HepG2 (cell line): ENCODE results near the gene PEX14. TPM values are rescaled to one million over a fixed set of nuclear protein-coding genes. Genes with fewer than 3 reads are reported as not detected.

Experiments
- ATAC-seq: fragments of 200-7000 bp; cut with Tn5 transposase; 3 replicates; pipeline ENCODE4 v1.9.1; 2020; ENCODE audit warnings: mild to moderate bottlenecking, moderate library complexity
- BruUV-seq: library from RNA; stranded (reverse); fragments of 400-500 nt; replicated peaks from 2 replicates; lab custom pipeline; 2021; lab: Mats Ljungman, UMichigan
- CTCF ChIA-PET: fragments of 300-600 bp; formaldehyde crosslinking; extraction: SDS; loops from one replicate; lab custom pipeline; 2021; ENCODE audit warnings: low total read pairs, inconsistent platforms, low intra/inter-chr PET ratio; lab: Yijun Ruan, JAX
- POLR2A ChIA-PET: fragments of 350-600 bp; sonication (Branson Sonifier 250); formaldehyde crosslinking; loops from one replicate; lab custom pipeline; 2020; ENCODE audit warnings: antibody characterized with exemption, inconsistent platforms; lab: Yijun Ruan, JAX
- DNase-seq: peaks from one replicate; pipeline ENCODE4 v3.0.0-alpha.2; 2015; ENCODE audit warnings: low spot score
- FAIRE-seq: peaks from 3 replicates; lab custom pipeline; 2011; peaks lifted over from hg19 to GRCh38; lab: Jason Lieb, UNC
- H2AFZ ChIP-seq: one replicate; pipeline ENCODE4 v1.6.1; 2011; ENCODE audit warnings: low read length, inconsistent platforms
- H3K27ac ChIP-seq: fragments of 300-600 bp; 3 replicates; pipeline ENCODE4 v1.8.0; 2011; ENCODE audit warnings: mixed run types, mild to moderate bottlenecking, mixed read lengths, low read length, inconsistent platforms; ENCODE audit not compliant: insufficient read depth; ENCODE audit errors: extremely low read length
- H3K27me3 ChIP-seq, 2 experiments: fragments of 200-600 bp in 1 of 2; 2 replicates in 1 of 2; 3 replicates in 1 of 2; pipeline versions ENCODE4 v1.6.0 to v1.8.0; 2011; ENCODE audit warnings: low read length in 2 of 2, mild to moderate bottlenecking in 2 of 2, moderate library complexity in 2 of 2, inconsistent platforms in 1 of 2; ENCODE audit not compliant: insufficient read depth in 2 of 2, control insufficient read depth in 1 of 2
- H3K36me3 ChIP-seq, 2 experiments: fragments of 200-600 bp in 1 of 2; replicated peaks in 1 of 2; 2 replicates in 1 of 2; 3 replicates in 1 of 2; pipeline versions ENCODE4 v1.5.1 to v1.8.0; 2011; ENCODE audit warnings: low read length in 2 of 2, inconsistent platforms in 1 of 2; ENCODE audit not compliant: insufficient read depth in 2 of 2, control insufficient read depth in 1 of 2
- H3K4me1 ChIP-seq: 2 replicates; pipeline ENCODE4 v1.5.1; 2012; ENCODE audit warnings: low read length, inconsistent platforms; ENCODE audit not compliant: insufficient read depth
- H3K4me2 ChIP-seq: 2 replicates; pipeline ENCODE4 v1.6.0; 2011; ENCODE audit warnings: low read depth, low read length, inconsistent platforms
- H3K4me3 ChIP-seq, 3 experiments: fragments of 200-600 bp in 1 of 3; sonication (generic), shearing (Covaris generic) in 1 of 3; replicated peaks in 1 of 3; 2 replicates each; pipeline ENCODE4 v1.5.1; 2011 to 2016; ENCODE audit warnings: low read length in 3 of 3, inconsistent platforms in 2 of 3, low read depth in 2 of 3, mild to moderate bottlenecking in 2 of 3, control low read depth in 1 of 3, mixed read lengths in 1 of 3; ENCODE audit not compliant: insufficient read depth in 1 of 3
- H3K79me2 ChIP-seq: one replicate; pipeline ENCODE4 v1.6.1; 2011; ENCODE audit warnings: low read length, inconsistent platforms; ENCODE audit not compliant: insufficient read depth
- H3K9ac ChIP-seq: 2 replicates; pipeline ENCODE4 v1.6.0; 2011; ENCODE audit warnings: mild to moderate bottlenecking, low read depth, low read length, inconsistent platforms; ENCODE audit not compliant: insufficient read depth
- H3K9me3 ChIP-seq: 2 replicates; pipeline ENCODE4 v1.5.1; 2012; ENCODE audit warnings: mild to moderate bottlenecking, low read length
- H4K20me1 ChIP-seq: 2 replicates; pipeline ENCODE4 v1.6.0; 2011; ENCODE audit warnings: inconsistent platforms, mild to moderate bottlenecking, low read length, moderate library complexity; ENCODE audit not compliant: insufficient read depth
- CHD4 ChIP-seq: fragments of 200-600 bp; sonication (generic); IDR thresholded peaks from 2 replicates; pipeline ENCODE4 v1.7.0; 2017; ENCODE audit warnings: mild to moderate bottlenecking, low read length, borderline replicate concordance
- HNRNPUL1 ChIP-seq: fragments of 200-400 bp; formaldehyde crosslinking; IDR thresholded peaks from 2 replicates; pipeline ENCODE4 v1.6.1; 2017; ENCODE audit warnings: low read depth, mild to moderate bottlenecking, low read length, moderate library complexity
- IKZF4 ChIP-seq: sonication (generic); formaldehyde crosslinking; IDR thresholded peaks from 2 replicates; pipeline ENCODE4 v1.5.1; 2020; ENCODE audit warnings: borderline replicate concordance, mild to moderate bottlenecking, low read depth, missing genetic modification reagents; ENCODE audit errors: not compliant biosample characterization
- KAT7 ChIP-seq: IDR thresholded peaks from 2 replicates; pipeline ENCODE4 v1.6.1; 2018; ENCODE audit warnings: borderline replicate concordance, missing compliant biosample characterization
- MAFK ChIP-seq, 2 experiments: IDR thresholded peaks in 1 of 2; conservative IDR thresholded peaks in 1 of 2; 2 replicates each; pipeline ENCODE4 v1.6.1; 2011; ENCODE audit warnings: improper control_type of control experiment in 2 of 2, low read length in 2 of 2
- MATR3 ChIP-seq: sonication (generic); formaldehyde crosslinking; IDR thresholded peaks from 2 replicates; pipeline ENCODE4 v1.4.0; 2020; ENCODE audit warnings: missing genetic modification reagents
- MBD4 ChIP-seq: IDR thresholded peaks from 2 replicates; pipeline ENCODE4 v1.6.1; 2012; ENCODE audit warnings: low read length, inconsistent platforms, borderline replicate concordance
- MLLT10 ChIP-seq: sonication (generic); formaldehyde crosslinking; IDR thresholded peaks from 2 replicates; pipeline ENCODE4 v1.4.0; 2020; ENCODE audit warnings: missing genetic modification reagents
- MLX ChIP-seq: IDR thresholded peaks from 2 replicates; pipeline ENCODE4 v1.6.1; 2016
- NPAS2 ChIP-seq: sonication (generic); formaldehyde crosslinking; IDR thresholded peaks from 2 replicates; pipeline ENCODE4 v1.8.0; 2022; ENCODE audit warnings: mild to moderate bottlenecking, missing genetic modification reagents, borderline replicate concordance
- PREB ChIP-seq: sonication (generic); formaldehyde crosslinking; IDR thresholded peaks from 2 replicates; pipeline ENCODE4 v1.4.0; 2020; ENCODE audit warnings: missing genetic modification reagents
- STAG1 ChIP-seq: sonication (generic); formaldehyde crosslinking; IDR thresholded peaks from 2 replicates; pipeline ENCODE4 v1.4.0; 2020; ENCODE audit warnings: missing genetic modification reagents
- ZBTB7A ChIP-seq: sonication (generic); formaldehyde crosslinking; IDR thresholded peaks from 2 replicates; pipeline ENCODE4 v1.8.0; 2022; ENCODE audit warnings: mild to moderate bottlenecking, missing genetic modification reagents
- ZNF354B ChIP-seq: sonication (generic); formaldehyde crosslinking; IDR thresholded peaks from 2 replicates; pipeline ENCODE4 v1.8.0; 2022; ENCODE audit warnings: mild to moderate bottlenecking, missing genetic modification reagents
- ZNF569 ChIP-seq: sonication (generic); formaldehyde crosslinking; IDR thresholded peaks from 2 replicates; pipeline ENCODE4 v1.5.0; 2020; ENCODE audit warnings: mild to moderate bottlenecking, missing genetic modification reagents, moderate library complexity, borderline replicate concordance
- WGBS: methylation state at CpG from one replicate; pipeline ENCODE4 v1.1.6; 2017; ENCODE audit warnings: low lambda C conversion rate; 5-methylcytosine and 5-hydroxymethylcytosine counted together
- in situ Hi-C: cut with HindIII; loops from 2 replicates; pipeline ENCODE4 v1.10.0; 2017; ENCODE audit warnings: low pct_unique_long_range_greater_than_20kb; ENCODE audit not compliant: extremely low pct_ligation_motif_present
- intact Hi-C: fragments of 100-400 bp; cut with micrococcal nuclease; formaldehyde crosslinking; loops from one replicate; pipeline ENCODE4 v1.10.0; 2022; ENCODE audit not compliant: unreplicated experiment
- polyA plus RNA-seq, 8 experiments: library from polyadenylated mRNA; depleted of rRNA in 3 of 8; stranded (reverse) in 7 of 8; unstranded in 1 of 8; fragments of >200 nt; fragmentation: Illumina TruSeq in 4 of 8; extraction: Trizol in 4 of 8; gene quantifications; 2 replicates each; pipeline versions ENCODE4 v1.2.1 to v1.2.3, GENCODE V29; 2011 to 2016; ENCODE audit warnings: low read depth in 4 of 8, missing spikeins in 1 of 8, mixed read lengths in 1 of 8; ENCODE audit not compliant: insufficient read depth in 1 of 8
- total RNA-seq, 5 experiments: library from RNA; depleted of rRNA; stranded (reverse); fragments of >200 nt; fragmentation: Illumina TruSeq; extraction: Trizol; gene quantifications; 2 replicates each; pipeline ENCODE4 v1.2.3, GENCODE V29; 2016; ENCODE audit warnings: low read depth in 1 of 5
- TF ChIP-seq, protein P1 (sequence below): sonication (generic); formaldehyde crosslinking; IDR thresholded peaks from 2 replicates; pipeline ENCODE4 v1.4.0; 2020; ENCODE audit warnings: missing genetic modification reagents

The PEX14 gene
- total and polyA plus RNA-seq, 2 of the 13 experiments (the other 11 are each of a cell fraction or from before 2014, with no cell fraction given): 6.5 to 9.9 TPM

DNA sequence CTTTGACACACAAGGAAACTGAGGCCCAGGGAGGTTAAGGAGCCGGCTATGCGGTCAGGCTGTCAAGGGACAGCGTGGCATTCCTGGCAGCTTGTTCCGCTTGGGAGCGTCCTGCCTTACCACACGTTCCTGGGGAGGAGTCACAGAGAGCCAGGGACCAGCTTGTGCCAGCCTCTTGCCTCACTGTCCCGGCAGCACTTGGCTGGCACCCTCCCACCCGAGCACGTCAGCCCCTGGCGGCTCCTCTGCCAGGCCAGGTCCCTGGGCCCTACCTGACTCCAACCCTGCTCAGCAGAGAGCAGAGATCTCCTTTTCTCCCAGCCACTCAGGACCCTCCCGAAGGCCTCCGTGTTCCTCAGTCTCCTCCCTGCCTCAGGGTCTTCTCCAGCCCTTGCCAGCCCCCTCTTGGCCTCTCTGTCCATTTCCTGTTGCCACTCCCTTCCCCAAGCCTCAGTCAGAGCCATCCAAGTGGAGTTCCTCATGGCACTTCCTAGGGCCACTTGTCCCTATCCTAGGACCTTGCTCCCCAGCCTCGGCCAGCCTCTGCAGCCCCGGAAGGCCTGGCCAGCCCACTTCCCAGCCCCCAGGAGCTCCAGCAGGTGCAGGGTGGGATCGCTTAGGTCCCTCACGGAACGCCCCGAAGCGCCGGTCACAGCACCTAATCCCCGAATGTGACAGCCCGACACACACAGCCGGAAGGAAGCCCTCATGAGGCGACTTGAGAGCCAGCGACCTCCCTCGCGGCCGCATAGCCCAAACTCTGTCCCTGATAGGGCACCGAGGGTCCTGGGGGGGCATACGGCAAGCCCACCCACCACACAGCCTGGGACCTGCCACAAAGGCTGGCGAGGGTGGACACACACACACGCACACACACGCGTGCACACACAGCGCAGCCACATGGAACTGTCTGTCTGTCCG lies 191.4 kb downstream of the PEX14 start:
- intact Hi-C loops (no loop called here), in situ Hi-C loops (no loop called here)
- DNase-seq (no peak), FAIRE-seq (no peak), ATAC-seq (no peak)
- Histone ChIP-seq H3K27me3 (no peaks in the 10 kb centered on the region), H3K9ac (no peak overlapping the region), H3K4me3 (no peak overlapping the region), H3K4me2 (no peak overlapping the region), H3K4me1 (peaks cover 21% of the 10 kb centered on the region), H3K27ac (no peak overlapping the region), H2AFZ (no peak overlapping the region), H3K79me2 (no peaks in the 10 kb centered on the region), H3K36me3 (no peaks in the 10 kb centered on the region), H4K20me1 (no peaks in the 10 kb centered on the region), H3K9me3 (no peaks in the 10 kb centered on the region)
- CTCF ChIA-PET: no interaction called here
- 83% methylated on average over 8 of the region's 36 CpGs for WGBS
- no peak for TF ChIP-seq MBD4
- TF ChIP-seq IKZF4 (CRISPR knock-in tag): no peak
- TF ChIP-seq, protein P1, sequence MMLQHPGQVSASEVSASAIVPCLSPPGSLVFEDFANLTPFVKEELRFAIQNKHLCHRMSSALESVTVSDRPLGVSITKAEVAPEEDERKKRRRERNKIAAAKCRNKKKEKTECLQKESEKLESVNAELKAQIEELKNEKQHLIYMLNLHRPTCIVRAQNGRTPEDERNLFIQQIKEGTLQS: no peak
- TF ChIP-seq PREB (CRISPR knock-in tag): no peak
- no peak for TF ChIP-seq HNRNPUL1
- TF ChIP-seq NPAS2 (CRISPR knock-in tag): no peak
- no peak for TF ChIP-seq MAFK (conservative IDR thresholded peaks at IDR 0.05 in 1 of 2, IDR thresholded peaks at IDR 0.05 in 1 of 2; ENCODE audit: low read length in 2 of 2)
- TF ChIP-seq MLX: no peak
- no peak for TF ChIP-seq ZNF569
- no peak for TF ChIP-seq CHD4
- no peak for TF ChIP-seq ZBTB7A (CRISPR knock-in tag)
- no peak for TF ChIP-seq ZNF354B (CRISPR knock-in tag)
- no peak for TF ChIP-seq MATR3 (CRISPR knock-in tag)
- no peak for TF ChIP-seq KAT7 (CRISPR knock-in tag)
- TF ChIP-seq MLLT10 (CRISPR knock-in tag): no peak
- TF ChIP-seq STAG1: no peak
- BruUV-seq: no TSS peak
- POLR2A ChIA-PET: no interaction called here
